ENCODE measurements around the gene TUT1. TPM values are rescaled to one million over a fixed set of nuclear protein-coding genes. Genes with fewer than 3 reads are reported as not detected.
A peak's percentile ranks its signal among the peaks of the same experiment; 100 is the strongest.

TUT1 gene
- total RNA-seq, 1 experiment from 2014 or later, result 19.9 TPM

- in situ Hi-C loops (cut with HindIII; ENCODE audit: low pct_unique_long_range_greater_than_20kb, low sequenced_read_pairs), result no loop called here
- peak; percentile 66 for ATAC-seq
- no TSS peak for BruUV-seq (replicated peaks)
- ChIA-PET CTCF (interaction anchor here (0.7 kb wide), 1 partner anchor 30 kb away, joined by 8 read pairs; no protein-coding TSS in a partner anchor), POLR2A (no interaction called here)
- H3K36me3 ChIP-seq (ENCODE audit: control insufficient read depth, insufficient read depth, low read length), result peaks cover 18% of the 10 kb centered on the region
- H3K27me3 ChIP-seq (ENCODE audit: control insufficient read depth, insufficient read depth, low read length), result no peaks in the 10 kb centered on the region
- H3K9me3 ChIP-seq (ENCODE audit: control insufficient read depth, insufficient read depth, low read depth, low read length), result no peaks in the 10 kb centered on the region
- TF ChIP-seq REST (IDR thresholded peaks at IDR 0.05; ENCODE audit: insufficient read depth in 1 of 2, low read depth in 2 of 2, low read length in 1 of 2), result no peak
- TF ChIP-seq POLR2AphosphoS5 (IDR thresholded peaks at IDR 0.05; ENCODE audit: low read depth, low read length), result peak; percentile 40; the same call in 1 of the 2 replicates
- TF ChIP-seq TCF7L2 (IDR thresholded peaks at IDR 0.05; ENCODE audit: low read depth, low read length), result no peak
- TF ChIP-seq CTCF (IDR thresholded peaks at IDR 0.05), result peak; percentile 89
- peak overlapping the region; percentile 91; the same call in 1 of the 2 replicates for H3K27ac ChIP-seq (ENCODE audit: low read length)
- intact Hi-C loops (cut with micrococcal nuclease; ENCODE audit: unreplicated experiment), result no loop called here
- peaks cover 20% of the 10 kb centered on the region for H3K4me1 ChIP-seq (ENCODE audit: control insufficient read depth, insufficient read depth, low read length)
- no peak for DNase-seq (ENCODE audit: low read depth, low spot score)
- no peak overlapping the region for H3K4me3 ChIP-seq (ENCODE audit: low read depth in 2 of 2, low read length in 2 of 2)
Measured at GRCh38 chr11:62593434-62594044, 2.2 kb upstream of the TUT1 start.

GRCh38 chr11:62592989-62593421 lies 1.7 kb upstream of the TUT1 start:
- no peak for DNase-seq (ENCODE audit: low read depth, low spot score)
- Histone ChIP-seq H3K9me3 (ENCODE audit: control insufficient read depth, insufficient read depth, low read depth, low read length) (no peaks in the 10 kb centered on the region), H3K4me1 (ENCODE audit: control insufficient read depth, insufficient read depth, low read length) (peaks cover 21% of the 10 kb centered on the region), H3K27ac (ENCODE audit: low read length) (peak overlapping the region; percentile 91), H3K27me3 (ENCODE audit: control insufficient read depth, insufficient read depth, low read length) (no peaks in the 10 kb centered on the region), H3K4me3 (ENCODE audit: low read depth in 2 of 2, low read length in 2 of 2) (no peak overlapping the region), H3K36me3 (ENCODE audit: control insufficient read depth, insufficient read depth, low read length) (peaks cover 17% of the 10 kb centered on the region)
- TF ChIP-seq REST (IDR thresholded peaks at IDR 0.05; ENCODE audit: insufficient read depth in 1 of 2, low read depth in 2 of 2, low read length in 1 of 2) (no peak), POLR2AphosphoS5 (IDR thresholded peaks at IDR 0.05; ENCODE audit: low read depth, low read length) (no peak), CTCF (IDR thresholded peaks at IDR 0.05) (no peak), SIN3A (IDR thresholded peaks at IDR 0.05; ENCODE audit: borderline replicate concordance, insufficient read depth, low read depth, low read length) (no peak), TCF7L2 (IDR thresholded peaks at IDR 0.05; ENCODE audit: low read depth, low read length) (no peak)
- in situ Hi-C loops (cut with HindIII; ENCODE audit: low pct_unique_long_range_greater_than_20kb, low sequenced_read_pairs), result no loop called here
- ChIA-PET CTCF (interaction anchor here (0.6 to 0.7 kb wide), 2 partner anchors 31 to 184 kb away, joined by 3 to 8 read pairs; no protein-coding TSS in a partner anchor), POLR2A (interaction anchor here (0.6 kb wide), 1 partner anchor 152 kb away, joined by 7 read pairs; no protein-coding TSS in a partner anchor)
- intact Hi-C loops (cut with micrococcal nuclease; ENCODE audit: unreplicated experiment), result no loop called here
- no TSS peak for BruUV-seq (replicated peaks)
- no peak for ATAC-seq

All from Panc1 (cell line).